Mesothelial cell of epicardium (in vitro differentiated cells): Measurements from ENCODE around the gene CXCL17. TPM values are rescaled to one million over a fixed set of nuclear protein-coding genes. Genes with fewer than 3 reads are reported as not detected.
"Not testable (repeated sequence)": the region's sequence is repeated elsewhere in the genome, so short reads cannot be mapped to it uniquely, and the experiment has no call there.

Experiments
- DNase-seq, 2 experiments: peaks; one replicate each; pipeline ENCODE4 v3.0.0; 2021; ENCODE audit warnings: low spot score in 2 of 2; ENCODE audit not compliant: unreplicated experiment in 2 of 2
- H3K27ac Mint-ChIP-seq: 2 replicates; pipeline ENCODE4 v1.8.0; 2021; ENCODE audit warnings: mixed read lengths
- H3K27me3 Mint-ChIP-seq: 2 replicates; pipeline ENCODE4 v1.8.0; 2021; ENCODE audit warnings: low read depth, mixed read lengths
- H3K36me3 Mint-ChIP-seq: 2 replicates; pipeline ENCODE4 v1.8.0; 2021; ENCODE audit warnings: mixed read lengths
- H3K4me1 Mint-ChIP-seq: 2 replicates; pipeline ENCODE4 v1.8.0; 2021; ENCODE audit warnings: mixed read lengths
- H3K4me3 Mint-ChIP-seq: 2 replicates; pipeline ENCODE4 v1.8.0; 2021; ENCODE audit warnings: mild to moderate bottlenecking, moderate library complexity, mixed read lengths
- H3K9me3 Mint-ChIP-seq: 2 replicates; pipeline ENCODE4 v1.8.0; 2021; ENCODE audit warnings: mixed read lengths
- total RNA-seq: library from RNA; stranded (reverse); gene quantifications from 3 replicates; pipeline ENCODE4 v1.2.1, GENCODE V29; 2021
- TF ChIP-seq, protein P1 (sequence below): fragments of 200-600 bp; sonication (generic); IDR thresholded peaks from one replicate; pipeline ENCODE4 v1.5.0; 2021; ENCODE audit warnings: antibody characterized with exemption; ENCODE audit not compliant: unreplicated experiment

Gene CXCL17
- total RNA-seq, 1 donor from 2014 or later = not detected

GRCh38 chr19:42465827-42466280 is 23.1 kb upstream of the CXCL17 start:
- H3K4me3 Mint-ChIP-seq = no peak overlapping the region
- TF ChIP-seq, protein P1, sequence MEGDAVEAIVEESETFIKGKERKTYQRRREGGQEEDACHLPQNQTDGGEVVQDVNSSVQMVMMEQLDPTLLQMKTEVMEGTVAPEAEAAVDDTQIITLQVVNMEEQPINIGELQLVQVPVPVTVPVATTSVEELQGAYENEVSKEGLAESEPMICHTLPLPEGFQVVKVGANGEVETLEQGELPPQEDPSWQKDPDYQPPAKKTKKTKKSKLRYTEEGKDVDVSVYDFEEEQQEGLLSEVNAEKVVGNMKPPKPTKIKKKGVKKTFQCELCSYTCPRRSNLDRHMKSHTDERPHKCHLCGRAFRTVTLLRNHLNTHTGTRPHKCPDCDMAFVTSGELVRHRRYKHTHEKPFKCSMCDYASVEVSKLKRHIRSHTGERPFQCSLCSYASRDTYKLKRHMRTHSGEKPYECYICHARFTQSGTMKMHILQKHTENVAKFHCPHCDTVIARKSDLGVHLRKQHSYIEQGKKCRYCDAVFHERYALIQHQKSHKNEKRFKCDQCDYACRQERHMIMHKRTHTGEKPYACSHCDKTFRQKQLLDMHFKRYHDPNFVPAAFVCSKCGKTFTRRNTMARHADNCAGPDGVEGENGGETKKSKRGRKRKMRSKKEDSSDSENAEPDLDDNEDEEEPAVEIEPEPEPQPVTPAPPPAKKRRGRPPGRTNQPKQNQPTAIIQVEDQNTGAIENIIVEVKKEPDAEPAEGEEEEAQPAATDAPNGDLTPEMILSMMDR = no peak
- H3K4me1 Mint-ChIP-seq = peaks cover 12% of the 10 kb centered on the region
- no peak for DNase-seq
- no peaks in the 10 kb centered on the region for H3K36me3 Mint-ChIP-seq
- H3K27me3 Mint-ChIP-seq = no peaks in the 10 kb centered on the region
- H3K27ac Mint-ChIP-seq = no peak overlapping the region
- no peaks in the 10 kb centered on the region for H3K9me3 Mint-ChIP-seq

DNA sequence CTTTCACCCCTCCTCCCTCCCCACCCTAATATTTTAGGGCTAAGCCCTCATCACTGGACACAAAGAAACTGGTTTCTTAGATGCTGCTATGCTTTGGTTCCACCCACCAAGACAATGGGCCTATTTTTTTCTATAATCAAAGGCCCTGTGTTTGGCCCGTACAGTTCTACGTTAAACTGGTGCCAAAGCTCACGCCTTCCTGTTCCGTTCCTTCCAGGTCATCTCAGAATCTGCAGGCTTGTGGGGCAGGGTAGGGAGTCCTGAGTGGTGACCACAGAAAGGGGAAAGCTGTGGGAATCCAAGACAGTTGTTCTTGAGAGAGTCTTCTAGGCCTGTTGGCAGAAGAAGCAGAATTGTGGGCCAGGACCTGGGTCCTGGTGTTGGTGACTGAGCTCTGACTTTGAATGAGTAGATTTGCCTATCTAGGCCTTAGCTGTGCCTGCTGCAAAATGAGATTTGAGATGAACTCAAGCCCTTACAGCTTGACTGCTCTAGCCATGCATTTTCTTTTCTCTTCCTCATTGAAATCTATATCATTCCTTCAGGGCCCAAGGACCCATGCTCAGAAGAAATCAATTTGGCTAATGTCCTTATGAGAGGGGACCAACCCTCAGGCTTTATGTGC is 19.1 kb upstream of the CXCL17 start:
- H3K27me3 Mint-ChIP-seq = no peaks in the 10 kb centered on the region
- peaks cover 7% of the 10 kb centered on the region for H3K4me1 Mint-ChIP-seq
- no peaks in the 10 kb centered on the region for H3K9me3 Mint-ChIP-seq
- H3K4me3 Mint-ChIP-seq = no peak overlapping the region
- H3K36me3 Mint-ChIP-seq = no peaks in the 10 kb centered on the region
- DNase-seq = no peak
- TF ChIP-seq, protein P1 = no peak
- H3K27ac Mint-ChIP-seq = no peak overlapping the region

GRCh38 chr19:42461231-42461630 is 18.5 kb upstream of the CXCL17 start:
- not testable (repeated sequence) for H3K27ac Mint-ChIP-seq, H3K4me3 Mint-ChIP-seq, H3K9me3 Mint-ChIP-seq, DNase-seq, H3K36me3 Mint-ChIP-seq, H3K27me3 Mint-ChIP-seq, H3K4me1 Mint-ChIP-seq

DNA sequence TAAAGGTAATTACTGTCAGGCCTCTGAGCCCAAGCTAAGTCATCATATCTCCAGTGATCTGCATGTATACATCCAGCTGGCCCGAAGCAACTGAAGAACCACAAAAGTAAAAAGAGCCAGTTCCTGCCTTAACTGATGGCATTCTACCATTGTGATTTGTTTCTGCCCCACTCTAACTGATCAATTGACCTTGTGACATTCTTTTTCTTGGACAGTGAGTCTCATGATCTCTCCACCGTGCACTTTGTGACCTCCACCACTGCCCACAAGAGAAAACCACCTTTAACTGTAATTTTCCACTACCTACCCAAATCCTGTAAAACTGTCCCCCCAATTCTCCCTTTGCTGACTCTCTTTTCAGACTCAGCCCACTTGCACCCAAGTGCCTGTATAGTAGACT is 17.2 kb upstream of the CXCL17 start:
- no peaks in the 10 kb centered on the region for H3K4me1 Mint-ChIP-seq
- no peaks in the 10 kb centered on the region for H3K9me3 Mint-ChIP-seq
- no peak overlapping the region for H3K4me3 Mint-ChIP-seq
- no peaks in the 10 kb centered on the region for H3K36me3 Mint-ChIP-seq
- TF ChIP-seq, protein P1 = no peak
- DNase-seq = no peak
- no peaks in the 10 kb centered on the region for H3K27me3 Mint-ChIP-seq
- no peak overlapping the region for H3K27ac Mint-ChIP-seq

DNA sequence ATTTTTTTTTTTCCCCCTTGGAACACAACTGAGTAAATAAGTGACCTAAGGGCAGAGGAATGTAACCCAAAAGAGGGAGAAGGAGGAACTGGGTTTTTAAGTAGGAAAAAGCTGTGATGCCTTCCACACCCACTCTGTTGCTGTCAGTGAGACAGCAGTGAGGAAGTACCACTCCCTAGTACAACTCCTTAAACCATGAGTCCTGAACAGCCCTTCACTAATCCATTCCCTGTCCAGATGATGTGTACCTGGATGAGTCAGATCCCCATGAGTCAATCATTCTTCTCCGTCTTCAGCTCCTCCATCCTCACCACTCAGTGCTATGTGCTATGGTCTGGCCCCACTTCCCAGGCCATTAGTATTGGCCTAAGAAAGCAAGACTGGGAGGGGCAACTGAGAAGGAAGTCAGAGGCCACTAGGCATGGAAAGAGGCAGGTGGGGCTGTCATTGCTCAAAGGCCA is 12.9 kb upstream of the CXCL17 start:
- no peaks in the 10 kb centered on the region for H3K36me3 Mint-ChIP-seq
- TF ChIP-seq, protein P1 = no peak
- no peak overlapping the region for H3K27ac Mint-ChIP-seq
- H3K27me3 Mint-ChIP-seq = peaks cover 5% of the 10 kb centered on the region
- H3K9me3 Mint-ChIP-seq = no peaks in the 10 kb centered on the region
- H3K4me1 Mint-ChIP-seq = no peaks in the 10 kb centered on the region
- H3K4me3 Mint-ChIP-seq = no peak overlapping the region
- DNase-seq = no peak

GRCh38 chr19:42455086-42455485 is 12.3 kb upstream of the CXCL17 start:
- Mint-ChIP-seq H3K9me3 (no peaks in the 10 kb centered on the region), H3K4me3 (no peak overlapping the region), H3K36me3 (no peaks in the 10 kb centered on the region)

More at GRCh38 chr19:42455086-42455485, 12.3 kb upstream of the CXCL17 start:
- no peak overlapping the region for H3K27ac Mint-ChIP-seq
- H3K4me1 Mint-ChIP-seq = no peaks in the 10 kb centered on the region
- TF ChIP-seq, protein P1 = no peak
- no peak for DNase-seq
- peaks cover 5% of the 10 kb centered on the region for H3K27me3 Mint-ChIP-seq
